Naive thymus-derived CD4-positive, alpha-beta T cell (primary cell): Measurements from ENCODE around the gene SPG21. TPM values are rescaled to one million over a fixed set of nuclear protein-coding genes. Genes with fewer than 3 reads are reported as not detected.

Source experiments
- ATAC-seq: fragments of 150-1000 bp; cut with Tn5 transposase; 2 replicates; pipeline ENCODE4 v1.10.0; 2021; ENCODE audit warnings: mild to moderate bottlenecking, moderate library complexity
- CTCF ChIA-PET: fragments of 350-600 bp; sonication (Branson Sonifier 250); formaldehyde crosslinking; loops from one replicate; lab custom pipeline; 2021; ENCODE audit warnings: antibody characterized with exemption; lab: Charles Lee
- POLR2A ChIA-PET: fragments of 350-600 bp; sonication (Branson Sonifier 250); formaldehyde crosslinking; loops from one replicate; lab custom pipeline; 2021; ENCODE audit warnings: antibody characterized with exemption, inconsistent platforms; lab: Charles Lee
- DNase-seq, 9 donors: peaks; one replicate each; pipeline versions ENCODE4 v3.0.0 to v3.0.0-alpha.2; 2020 to 2022; ENCODE audit warnings: mixed read lengths in 1 of 9
- H3K27ac ChIP-seq: one replicate; pipeline ENCODE4 v1.7.0; 2013; ENCODE audit warnings: mild to moderate bottlenecking, low read depth, low read length, moderate library complexity
- H3K27me3 ChIP-seq, 2 donors: one replicate each; pipeline ENCODE4 v1.7.0; 2013; ENCODE audit warnings: low read length in 2 of 2, mild to moderate bottlenecking in 2 of 2, moderate library complexity in 2 of 2; ENCODE audit not compliant: control insufficient read depth in 2 of 2, insufficient read depth in 2 of 2
- H3K36me3 ChIP-seq, 3 experiments: 1 replicate in 2 of 3; 2 replicates in 1 of 3; pipeline ENCODE4 v1.7.0; 2013; ENCODE audit warnings: low read length in 3 of 3, mild to moderate bottlenecking in 3 of 3, moderate library complexity in 1 of 3; ENCODE audit not compliant: insufficient read depth in 3 of 3, control insufficient read depth in 2 of 3
- H3K4me1 ChIP-seq, 2 donors: one replicate each; pipeline ENCODE4 v1.7.0; 2013; ENCODE audit warnings: low read length in 2 of 2, mild to moderate bottlenecking in 2 of 2, moderate library complexity in 1 of 2; ENCODE audit not compliant: control insufficient read depth in 2 of 2, insufficient read depth in 2 of 2
- H3K4me3 ChIP-seq: 2 replicates; pipeline ENCODE4 v1.7.0; 2013; ENCODE audit warnings: mild to moderate bottlenecking, low read length
- H3K9me3 ChIP-seq, 3 experiments: 1 replicate in 2 of 3; 2 replicates in 1 of 3; pipeline ENCODE4 v1.7.0; 2013; ENCODE audit warnings: low read length in 3 of 3; ENCODE audit not compliant: control insufficient read depth in 2 of 3
- H3K27ac Mint-ChIP-seq, 9 donors: one replicate each; pipeline ENCODE4 v1.8.0; 2020 to 2022; ENCODE audit warnings: mixed read lengths in 9 of 9, mild to moderate bottlenecking in 8 of 9, moderate library complexity in 5 of 9, inconsistent platforms in 2 of 9
- H3K27me3 Mint-ChIP-seq, 5 donors: one replicate each; pipeline ENCODE4 v1.8.0; 2021 to 2022; ENCODE audit warnings: mixed read lengths in 5 of 5, mild to moderate bottlenecking in 1 of 5
- H3K36me3 Mint-ChIP-seq, 5 donors: one replicate each; pipeline ENCODE4 v1.8.0; 2020 to 2022; ENCODE audit warnings: mixed read lengths in 5 of 5, mild to moderate bottlenecking in 3 of 5, inconsistent platforms in 1 of 5
- H3K4me1 Mint-ChIP-seq, 7 donors: one replicate each; pipeline ENCODE4 v1.8.0; 2020 to 2022; ENCODE audit warnings: mixed read lengths in 7 of 7, mild to moderate bottlenecking in 3 of 7, inconsistent platforms in 1 of 7
- H3K4me3 Mint-ChIP-seq, 10 donors: one replicate each; pipeline ENCODE4 v1.8.0; 2020 to 2022; ENCODE audit warnings: mild to moderate bottlenecking in 10 of 10, mixed read lengths in 10 of 10, moderate library complexity in 6 of 10, inconsistent platforms in 2 of 10
- H3K9me3 Mint-ChIP-seq, 11 donors: one replicate each; pipeline ENCODE4 v1.8.0; 2020 to 2022; ENCODE audit warnings: mixed read lengths in 11 of 11, mild to moderate bottlenecking in 4 of 11, inconsistent platforms in 1 of 11, moderate library complexity in 1 of 11
- intact Hi-C, 2 donors: fragments of 100-400 bp; cut with micrococcal nuclease; formaldehyde crosslinking; loops; one replicate each; pipeline ENCODE4 v1.15.1; 2023
- polyA plus RNA-seq, 2 donors: library from polyadenylated mRNA; unstranded; fragments of 300-500 nt; fragmentation: Illumina TruSeq; gene quantifications; one replicate each; pipeline ENCODE4 v1.2.3, GENCODE V29; 2021
- total RNA-seq, 6 experiments: library from RNA in 5 of 6; stranded (reverse) in 5 of 6; gene quantifications; 1 replicate in 5 of 6; 2 replicates in 1 of 6; pipeline ENCODE4 v1.2.3 and lab custom pipeline; 2021 to 2026

SPG21 gene
- total and polyA plus RNA-seq, 7 experiments from 2014 or later: 42.5 to 140 (median 63.6) TPM

DNA sequence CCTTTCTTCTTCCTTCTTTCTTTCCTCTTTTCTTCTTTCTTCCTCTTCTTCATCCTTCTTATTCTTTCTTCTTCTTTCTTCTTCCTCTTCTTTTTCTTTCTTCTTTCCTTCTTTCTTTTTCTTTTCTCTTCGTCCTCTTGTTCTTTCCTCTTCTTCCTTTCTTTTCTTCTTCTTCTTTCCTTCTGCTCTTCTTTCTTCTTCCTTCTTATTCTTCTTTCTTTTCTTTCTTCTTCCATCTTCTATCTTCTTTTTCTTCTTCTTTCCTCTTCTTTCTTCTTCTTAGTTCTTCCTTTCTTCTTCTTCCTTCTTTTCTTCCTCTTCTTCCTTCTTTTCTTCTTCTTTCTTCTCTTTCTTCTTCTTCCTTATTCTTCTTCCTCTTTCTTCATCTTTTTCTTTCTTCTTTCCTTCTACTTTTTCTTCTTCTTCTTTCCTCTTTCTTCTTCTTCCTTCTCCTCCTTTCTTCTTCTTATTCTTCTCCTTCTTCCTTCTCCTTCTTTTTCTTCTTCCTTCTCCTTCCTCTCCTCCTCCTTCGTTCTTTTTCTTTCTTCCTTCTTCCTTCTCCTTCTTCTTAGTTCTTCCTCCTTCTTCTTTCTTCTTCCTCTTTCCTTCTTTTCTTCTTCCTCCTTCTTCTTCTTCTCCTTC lies 37.8 kb downstream of the SPG21 start:
- no peak overlapping the region for H3K4me3 ChIP-seq
- ChIA-PET POLR2A (no interaction called here), CTCF (no interaction called here)
- Mint-ChIP-seq H3K4me1 (peaks cover 0 to 42% (median 38%) of the 10 kb centered on the region in 7 donors), H3K27me3 (no peaks in the 10 kb centered on the region), H3K4me3 (no peak overlapping the region), H3K36me3 (peaks cover 0 to 14% (median 4%) of the 10 kb centered on the region in 5 donors), H3K9me3 (peaks cover 0 to 6% (median 0%) of the 10 kb centered on the region in 11 donors), H3K27ac (peak overlapping the region in 7 of 9 donors; percentile 51 to 78 (median 62))
- H3K27me3 ChIP-seq: no peaks in the 10 kb centered on the region
- DNase-seq: no peak
- no peaks in the 10 kb centered on the region for H3K4me1 ChIP-seq
- H3K27ac ChIP-seq: no peak overlapping the region
- no peak for ATAC-seq
- intact Hi-C loops: no loop called here
- no peaks in the 10 kb centered on the region for H3K9me3 ChIP-seq
- H3K36me3 ChIP-seq: peaks cover 0 to 15% (median 0%) of the 10 kb centered on the region in 3 experiments

DNA sequence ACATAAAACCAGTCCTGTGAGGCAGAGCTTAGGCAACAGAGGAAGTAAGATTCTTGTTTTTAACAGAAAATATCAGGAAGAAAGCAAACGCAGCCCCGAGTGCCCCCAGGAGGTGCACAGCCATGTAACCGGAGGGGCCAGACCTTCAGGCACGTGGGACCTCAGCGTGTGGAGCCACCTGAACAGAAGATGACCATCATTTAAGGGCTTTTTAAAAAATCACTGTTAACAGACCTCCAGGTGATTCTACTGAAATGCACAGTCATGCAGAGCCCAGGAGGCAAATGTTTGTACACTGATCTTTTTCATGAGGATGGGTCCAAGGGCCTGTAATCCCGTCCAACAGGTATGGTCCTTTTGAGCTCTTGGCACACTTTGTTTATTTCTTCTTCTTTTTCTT lies 38.8 kb downstream of the SPG21 start:
- intact Hi-C loops: no loop called here
- H3K4me3 ChIP-seq: no peak overlapping the region
- H3K36me3 Mint-ChIP-seq: peaks cover 0 to 13% (median 4%) of the 10 kb centered on the region in 5 donors
- no peaks in the 10 kb centered on the region for H3K9me3 ChIP-seq
- no peaks in the 10 kb centered on the region for H3K27me3 Mint-ChIP-seq
- no peak overlapping the region for H3K4me3 Mint-ChIP-seq
- ATAC-seq (no peak), DNase-seq (no peak)
- ChIA-PET CTCF (no interaction called here), POLR2A (interaction anchor here (0.6 kb wide), 1 partner anchor 104 kb away, joined by 3 read pairs; no protein-coding TSS in a partner anchor)
- no peak overlapping the region for H3K27ac ChIP-seq
- peaks cover 0 to 8% (median 0%) of the 10 kb centered on the region in 3 experiments for H3K36me3 ChIP-seq
- peak overlapping the region in 7 of 9 donors; percentile 10 to 75 (median 59) for H3K27ac Mint-ChIP-seq
- peaks cover 0 to 6% (median 0%) of the 10 kb centered on the region in 11 donors for H3K9me3 Mint-ChIP-seq
- H3K4me1 ChIP-seq: no peaks in the 10 kb centered on the region
- no peaks in the 10 kb centered on the region for H3K27me3 ChIP-seq
- peaks cover 0 to 42% (median 38%) of the 10 kb centered on the region in 7 donors for H3K4me1 Mint-ChIP-seq

DNA sequence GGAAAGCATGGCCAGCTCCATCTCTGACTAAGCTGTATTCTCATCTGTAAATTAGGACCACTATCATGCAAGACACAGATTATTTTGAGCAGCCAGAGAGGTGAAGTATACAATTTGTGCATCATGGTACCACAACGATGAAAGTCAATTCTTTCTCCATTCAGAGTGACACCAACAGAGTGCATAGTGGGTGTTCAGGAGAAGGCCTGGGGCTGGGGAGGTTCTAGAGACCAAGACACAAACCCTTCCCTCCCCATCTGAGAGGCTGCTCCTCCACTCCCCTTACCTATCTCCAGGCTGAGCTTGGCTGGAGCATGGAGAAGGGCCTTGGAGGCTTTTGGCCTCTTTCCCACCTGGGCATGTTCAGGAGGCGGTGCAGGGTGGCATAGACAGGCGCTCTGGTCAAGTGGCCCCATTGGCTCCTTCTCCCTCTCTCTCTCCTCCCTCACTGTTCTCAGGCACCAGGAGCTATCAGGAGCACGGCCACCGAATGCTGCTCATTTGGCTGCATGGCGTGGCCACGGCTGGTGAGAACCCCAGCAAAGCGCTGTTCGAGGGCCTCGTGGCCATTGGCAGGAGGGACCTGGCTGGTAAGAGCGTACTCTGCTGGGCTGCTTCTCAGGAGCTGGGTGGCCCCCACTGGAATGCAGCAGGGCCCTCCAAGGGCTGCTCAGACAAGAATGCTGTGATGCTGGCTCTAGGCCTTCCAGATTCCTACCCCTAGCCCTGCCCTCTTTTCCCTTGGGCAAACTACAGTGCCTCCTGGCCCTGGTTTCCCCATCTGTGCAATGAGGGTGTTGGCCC lies 40.1 kb downstream of the SPG21 start:
- Mint-ChIP-seq H3K27ac (peak overlapping the region in 5 of 9 donors; percentile 28 to 75 (median 49)), H3K36me3 (peaks cover 0 to 10% (median 0%) of the 10 kb centered on the region in 5 donors), H3K9me3 (peaks cover 0 to 6% (median 0%) of the 10 kb centered on the region in 11 donors), H3K4me3 (no peak overlapping the region), H3K27me3 (no peaks in the 10 kb centered on the region), H3K4me1 (peaks cover 0 to 37% (median 32%) of the 10 kb centered on the region in 7 donors)
- H3K4me1 ChIP-seq: no peaks in the 10 kb centered on the region
- ATAC-seq (no peak), DNase-seq (no peak)
- no peaks in the 10 kb centered on the region for H3K36me3 ChIP-seq
- no peaks in the 10 kb centered on the region for H3K9me3 ChIP-seq
- no peaks in the 10 kb centered on the region for H3K27me3 ChIP-seq
- H3K27ac ChIP-seq: no peak overlapping the region
- ChIA-PET POLR2A (no interaction called here), CTCF (no interaction called here)
- no peak overlapping the region for H3K4me3 ChIP-seq
- intact Hi-C loops: no loop called here

DNA sequence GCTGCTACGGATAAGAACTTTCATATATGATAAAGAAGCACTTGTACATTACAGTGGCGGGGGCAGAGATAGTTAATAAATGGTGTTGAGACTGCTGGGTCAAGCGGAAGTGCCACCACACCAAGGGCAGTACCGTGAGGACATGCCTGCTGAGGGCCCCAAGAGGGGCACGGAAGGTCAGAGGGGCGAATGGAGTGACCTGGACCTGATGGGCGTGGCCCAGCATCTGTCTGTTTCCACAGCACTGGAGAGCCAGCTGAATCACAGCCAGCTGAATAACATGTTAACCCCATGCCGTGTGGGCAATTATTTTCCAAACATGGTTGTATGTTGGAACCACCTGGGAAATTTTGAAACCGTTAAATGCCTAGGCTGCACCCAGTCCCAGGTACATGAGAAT lies 40.8 kb downstream of the SPG21 start:
- no peaks in the 10 kb centered on the region for H3K27me3 ChIP-seq
- H3K27ac ChIP-seq: no peak overlapping the region
- POLR2A ChIA-PET: no interaction called here
- intact Hi-C loops: no loop called here
- Mint-ChIP-seq H3K9me3 (peaks cover 0 to 4% (median 0%) of the 10 kb centered on the region in 11 donors), H3K4me1 (peaks cover 0 to 30% (median 26%) of the 10 kb centered on the region in 7 donors), H3K27ac (peak overlapping the region in 4 of 9 donors; percentile 5 to 38 (median 27)), H3K4me3 (no peak overlapping the region), H3K36me3 (peaks cover 0 to 10% (median 0%) of the 10 kb centered on the region in 5 donors), H3K27me3 (no peaks in the 10 kb centered on the region)
- H3K36me3 ChIP-seq: no peaks in the 10 kb centered on the region
- ATAC-seq: no peak
- H3K4me3 ChIP-seq: no peak overlapping the region
- no peak for DNase-seq
- CTCF ChIA-PET: no interaction called here
- H3K9me3 ChIP-seq: no peaks in the 10 kb centered on the region
- no peaks in the 10 kb centered on the region for H3K4me1 ChIP-seq

DNA sequence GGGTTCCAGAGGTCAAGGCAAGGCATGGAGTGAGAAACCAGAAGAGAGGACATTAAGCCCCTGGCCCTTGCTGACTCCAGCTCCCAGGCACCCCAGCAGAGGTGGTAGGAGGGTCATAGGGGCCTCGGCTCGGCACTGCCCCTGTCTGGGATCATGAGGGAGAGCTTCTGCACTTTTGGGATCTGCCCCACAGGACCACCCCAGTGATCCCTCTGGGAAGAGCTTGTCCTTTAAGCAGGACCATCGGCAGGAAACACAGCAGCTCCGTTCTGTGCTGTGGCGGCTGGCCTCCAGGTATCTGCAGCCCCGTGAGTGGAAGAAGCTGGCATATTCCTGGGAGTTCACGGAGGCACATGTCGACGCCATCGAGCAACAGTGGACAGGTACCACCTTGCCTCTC lies 42.5 kb downstream of the SPG21 start:
- Mint-ChIP-seq H3K4me3 (no peak overlapping the region), H3K27me3 (no peaks in the 10 kb centered on the region), H3K36me3 (peaks cover 0 to 4% (median 0%) of the 10 kb centered on the region in 5 donors), H3K4me1 (peaks cover 0 to 13% (median 9%) of the 10 kb centered on the region in 7 donors), H3K27ac (peak overlapping the region in 3 of 9 donors; percentile 40 to 83 (median 61)), H3K9me3 (peaks cover 0 to 3% (median 0%) of the 10 kb centered on the region in 11 donors)
- DNase-seq (no peak), ATAC-seq (no peak)
- intact Hi-C loops: no loop called here
- H3K9me3 ChIP-seq: no peaks in the 10 kb centered on the region
- no peaks in the 10 kb centered on the region for H3K27me3 ChIP-seq
- H3K27ac ChIP-seq: no peak overlapping the region
- POLR2A ChIA-PET: no interaction called here
- no peaks in the 10 kb centered on the region for H3K36me3 ChIP-seq
- CTCF ChIA-PET: no interaction called here
- H3K4me3 ChIP-seq: no peak overlapping the region
- H3K4me1 ChIP-seq: no peaks in the 10 kb centered on the region

DNA sequence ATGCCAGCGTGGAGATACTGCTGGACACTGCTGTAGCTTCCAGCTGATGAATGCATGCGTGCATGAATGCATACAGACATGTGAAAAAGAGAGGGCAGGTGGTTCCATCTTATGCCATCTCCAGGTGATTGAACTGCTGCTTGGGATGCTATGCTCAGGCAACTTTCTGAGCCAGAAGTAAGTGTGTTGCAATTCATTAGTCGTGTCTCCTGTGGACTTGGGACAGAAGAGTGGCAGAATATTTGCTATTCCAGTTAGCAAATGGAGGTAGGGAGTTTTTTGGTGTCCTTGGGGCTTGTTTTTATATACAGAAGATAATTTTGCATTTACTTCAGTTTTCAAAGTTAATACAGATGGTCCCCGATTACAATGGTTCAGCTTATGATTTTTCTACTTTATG lies 44.8 kb downstream of the SPG21 start:
- H3K27ac ChIP-seq: no peak overlapping the region
- CTCF ChIA-PET: no interaction called here
- intact Hi-C loops: no loop called here
- POLR2A ChIA-PET: no interaction called here
- H3K4me3 Mint-ChIP-seq: no peak overlapping the region
- peak overlapping the region in 2 of 9 donors; percentile 14 to 44 for H3K27ac Mint-ChIP-seq
- peaks cover 0 to under 1% (median 0%) of the 10 kb centered on the region in 5 donors for H3K36me3 Mint-ChIP-seq
- H3K27me3 ChIP-seq: no peaks in the 10 kb centered on the region
- ATAC-seq: no peak
- H3K4me3 ChIP-seq: no peak overlapping the region
- no peaks in the 10 kb centered on the region for H3K27me3 Mint-ChIP-seq
- no peak for DNase-seq
- no peaks in the 10 kb centered on the region for H3K36me3 ChIP-seq
- no peaks in the 10 kb centered on the region for H3K4me1 ChIP-seq
- no peaks in the 10 kb centered on the region for H3K9me3 ChIP-seq
- H3K4me1 Mint-ChIP-seq: no peaks in the 10 kb centered on the region
- no peaks in the 10 kb centered on the region for H3K9me3 Mint-ChIP-seq
